ENCODE measurements around the gene MACROD1.

MACROD1 gene

GRCh38 chr11:64128255-64129006, 37.5 kb downstream of the MACROD1 start:
- DNase-seq: no peak

- DNase-seq: no peak
These were observed 38.4 kb downstream of the MACROD1 start for GRCh38 chr11:64127267-64128072.

GRCh38 chr11:64126796-64127195, 39.1 kb downstream of the MACROD1 start:
- DNase-seq: no peak

- DNase-seq: no peak
These were observed 39.5 kb downstream of the MACROD1 start for GRCh38 chr11:64126371-64126770.

GRCh38 chr11:64125676-64126075, 40.2 kb downstream of the MACROD1 start:
- DNase-seq: no peak

GRCh38 chr11:64124147-64124546, 41.8 kb downstream of the MACROD1 start:
- no peak for DNase-seq

- no peak for DNase-seq
These were observed 42.2 kb downstream of the MACROD1 start for GRCh38 chr11:64123679-64124078.

GRCh38 chr11:64122411-64123410, 43.2 kb downstream of the MACROD1 start:
- no peak for DNase-seq

- no peak for DNase-seq
These were observed 44.1 kb downstream of the MACROD1 start for GRCh38 chr11:64121663-64122410.

- DNase-seq: no peak
These were observed 44.9 kb downstream of the MACROD1 start for GRCh38 chr11:64120951-64121569.

- no peak for DNase-seq
These were observed 46.2 kb downstream of the MACROD1 start for GRCh38 chr11:64119700-64120099.

- DNase-seq: no peak
These were observed 46.8 kb downstream of the MACROD1 start for GRCh38 chr11:64118876-64119665.

- DNase-seq: no peak
These were observed 48.0 kb downstream of the MACROD1 start for GRCh38 chr11:64117763-64118459.

GRCh38 chr11:64115531-64116522, 50.1 kb downstream of the MACROD1 start:
- no peak for DNase-seq

- no peak for DNase-seq
These were observed 51.7 kb downstream of the MACROD1 start for GRCh38 chr11:64114231-64114630.

- no peak for DNase-seq
These were observed 52.5 kb downstream of the MACROD1 start for GRCh38 chr11:64113462-64113780.

GRCh38 chr11:64112771-64113461, 53.0 kb downstream of the MACROD1 start:
- no peak for DNase-seq

All from stimulated activated CD4-positive, alpha-beta T cell treated with anti-CD3 and anti-CD28 coated beads, Interleukin-4, amount 100 ng/mL, for 1 hour (primary cell).